MM.1S (cell line): ENCODE measurements around the gene RERE.

Source experiments
- DNase-seq: peaks from one replicate; pipeline ENCODE4 v3.0.0-alpha.2; 2015
- H2AFZ ChIP-seq: fragments of 300-600 bp; sonication (generic); 2 replicates; pipeline ENCODE4 v1.6.0; 2016; ENCODE audit warnings: antibody characterized with exemption, low read length
- H3F3A ChIP-seq: fragments of 300-600 bp; sonication (generic); 2 replicates; pipeline ENCODE4 v1.6.1; 2016; ENCODE audit warnings: mild to moderate bottlenecking, antibody characterized with exemption, low read length, moderate library complexity, mixed read lengths; ENCODE audit not compliant: insufficient read depth
- H3K27ac ChIP-seq: fragments of 300-600 bp; sonication (generic); 2 replicates; pipeline ENCODE4 v1.5.1; 2016; ENCODE audit warnings: mild to moderate bottlenecking, low read length
- H3K27me3 ChIP-seq: fragments of 300-600 bp; sonication (generic); replicated peaks from 2 replicates; pipeline ENCODE4 v1.6.0; 2016; ENCODE audit warnings: low read length; ENCODE audit not compliant: insufficient read depth
- H3K36me3 ChIP-seq: fragments of 300-600 bp; sonication (generic); replicated peaks from 2 replicates; pipeline ENCODE4 v1.6.1; 2016; ENCODE audit warnings: mild to moderate bottlenecking, low read length, mixed read lengths; ENCODE audit not compliant: insufficient read depth
- H3K4me1 ChIP-seq: fragments of 300-600 bp; sonication (generic); 2 replicates; pipeline ENCODE4 v1.6.1; 2016; ENCODE audit warnings: low read length, mixed read lengths
- H3K4me2 ChIP-seq: fragments of 300-600 bp; sonication (generic); 2 replicates; pipeline ENCODE4 v1.6.0; 2016; ENCODE audit warnings: low read depth, low read length
- H3K4me3 ChIP-seq: fragments of 300-600 bp; sonication (generic); 2 replicates; pipeline ENCODE4 v1.5.1; 2016; ENCODE audit warnings: low read length, mixed read lengths
- H3K79me2 ChIP-seq: fragments of 300-600 bp; sonication (generic); 2 replicates; pipeline ENCODE4 v1.6.1; 2016; ENCODE audit warnings: mixed run types, low read length, mixed read lengths
- H3K9ac ChIP-seq: fragments of 300-600 bp; sonication (generic); 2 replicates; pipeline ENCODE4 v1.6.1; 2016; ENCODE audit warnings: low read length, mixed read lengths
- H3K9me2 ChIP-seq: fragments of 300-600 bp; sonication (generic); replicated peaks from 2 replicates; pipeline ENCODE4 v1.6.1; 2016; ENCODE audit warnings: mild to moderate bottlenecking, low read length, mixed read lengths; ENCODE audit not compliant: insufficient read depth
- H3K9me3 ChIP-seq: fragments of 300-600 bp; sonication (generic); replicated peaks from 2 replicates; pipeline ENCODE4 v1.6.1; 2016; ENCODE audit warnings: mild to moderate bottlenecking, low read length, mixed read lengths; ENCODE audit not compliant: insufficient read depth
- H4K20me1 ChIP-seq: fragments of 300-600 bp; sonication (generic); 2 replicates; pipeline ENCODE4 v1.6.1; 2016; ENCODE audit warnings: mild to moderate bottlenecking, low read length, moderate library complexity, mixed read lengths; ENCODE audit not compliant: insufficient read depth
- EZH2 ChIP-seq: fragments of 300-600 bp; sonication (generic); optimal IDR thresholded peaks from 2 replicates; pipeline ENCODE3; 2017; ENCODE audit warnings: low read depth, mild to moderate bottlenecking, antibody characterized with exemption, low read length, mixed read lengths
- EZH2phosphoT487 ChIP-seq: fragments of 300-600 bp; sonication (generic); IDR thresholded peaks from 2 replicates; pipeline ENCODE4 v1.6.1; 2018; ENCODE audit warnings: antibody characterized with exemption, low read length
- TF ChIP-seq, protein P1 (sequence below): fragments of 300-600 bp; sonication (generic); IDR thresholded peaks from 2 replicates; pipeline ENCODE4 v1.5.1; 2016; ENCODE audit warnings: antibody characterized with exemption, low read length, mixed read lengths

Gene RERE

GRCh38 chr1:8410791-8411190 lies 406.6 kb downstream of the RERE start:
- Histone ChIP-seq H3K4me1 (no peaks in the 10 kb centered on the region), H3K4me2 (no peak overlapping the region)

GRCh38 chr1:8409606-8410005 lies 407.8 kb downstream of the RERE start:
- no peaks in the 10 kb centered on the region for H3K27me3 ChIP-seq
- no peak for TF ChIP-seq EZH2
- no peak for TF ChIP-seq EZH2phosphoT487
- TF ChIP-seq, protein P1, sequence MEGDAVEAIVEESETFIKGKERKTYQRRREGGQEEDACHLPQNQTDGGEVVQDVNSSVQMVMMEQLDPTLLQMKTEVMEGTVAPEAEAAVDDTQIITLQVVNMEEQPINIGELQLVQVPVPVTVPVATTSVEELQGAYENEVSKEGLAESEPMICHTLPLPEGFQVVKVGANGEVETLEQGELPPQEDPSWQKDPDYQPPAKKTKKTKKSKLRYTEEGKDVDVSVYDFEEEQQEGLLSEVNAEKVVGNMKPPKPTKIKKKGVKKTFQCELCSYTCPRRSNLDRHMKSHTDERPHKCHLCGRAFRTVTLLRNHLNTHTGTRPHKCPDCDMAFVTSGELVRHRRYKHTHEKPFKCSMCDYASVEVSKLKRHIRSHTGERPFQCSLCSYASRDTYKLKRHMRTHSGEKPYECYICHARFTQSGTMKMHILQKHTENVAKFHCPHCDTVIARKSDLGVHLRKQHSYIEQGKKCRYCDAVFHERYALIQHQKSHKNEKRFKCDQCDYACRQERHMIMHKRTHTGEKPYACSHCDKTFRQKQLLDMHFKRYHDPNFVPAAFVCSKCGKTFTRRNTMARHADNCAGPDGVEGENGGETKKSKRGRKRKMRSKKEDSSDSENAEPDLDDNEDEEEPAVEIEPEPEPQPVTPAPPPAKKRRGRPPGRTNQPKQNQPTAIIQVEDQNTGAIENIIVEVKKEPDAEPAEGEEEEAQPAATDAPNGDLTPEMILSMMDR = no peak
- no peaks in the 10 kb centered on the region for H3K79me2 ChIP-seq
- no peaks in the 10 kb centered on the region for H3F3A ChIP-seq
- no peak overlapping the region for H3K4me2 ChIP-seq
- H4K20me1 ChIP-seq = no peaks in the 10 kb centered on the region
- H3K36me3 ChIP-seq = no peaks in the 10 kb centered on the region
- H3K27ac ChIP-seq = no peak overlapping the region
- H2AFZ ChIP-seq = no peak overlapping the region
- no peak overlapping the region for H3K9ac ChIP-seq
- H3K9me2 ChIP-seq = no peaks in the 10 kb centered on the region
- H3K4me1 ChIP-seq = no peaks in the 10 kb centered on the region
- no peak overlapping the region for H3K4me3 ChIP-seq
- H3K9me3 ChIP-seq = no peaks in the 10 kb centered on the region
- DNase-seq = no peak

More at GRCh38 chr1:8410791-8411190, 406.6 kb downstream of the RERE start:
- Histone ChIP-seq H3K27me3 (no peaks in the 10 kb centered on the region), H3K9me3 (no peaks in the 10 kb centered on the region), H3K9ac (no peak overlapping the region), H3K36me3 (no peaks in the 10 kb centered on the region), H3K79me2 (no peaks in the 10 kb centered on the region), H3K27ac (no peak overlapping the region), H2AFZ (no peak overlapping the region), H3K4me3 (no peak overlapping the region), H4K20me1 (no peaks in the 10 kb centered on the region), H3F3A (no peaks in the 10 kb centered on the region), H3K9me2 (no peaks in the 10 kb centered on the region)
- no peak for DNase-seq
- TF ChIP-seq EZH2 (no peak), EZH2phosphoT487 (no peak)
- TF ChIP-seq, protein P1 = no peak

GRCh38 chr1:8409106-8409505 lies 408.3 kb downstream of the RERE start:
- Histone ChIP-seq H3K9me3 (no peaks in the 10 kb centered on the region), H3K4me2 (no peak overlapping the region), H3K9me2 (no peaks in the 10 kb centered on the region), H3K4me3 (no peak overlapping the region), H3K27ac (no peak overlapping the region), H3K4me1 (no peaks in the 10 kb centered on the region), H3K9ac (no peak overlapping the region), H3F3A (no peaks in the 10 kb centered on the region), H3K79me2 (no peaks in the 10 kb centered on the region), H4K20me1 (no peaks in the 10 kb centered on the region), H3K36me3 (no peaks in the 10 kb centered on the region), H3K27me3 (no peaks in the 10 kb centered on the region), H2AFZ (no peak overlapping the region)
- TF ChIP-seq, protein P1 = no peak
- TF ChIP-seq EZH2phosphoT487 (no peak), EZH2 (no peak)
- DNase-seq = no peak
